Measurements from ENCODE around the gene ZFAND3.

GRCh38 chr6:37794825-37795224 lies 24.7 kb upstream of the ZFAND3 start:
- TF ChIP-seq, protein P1, sequence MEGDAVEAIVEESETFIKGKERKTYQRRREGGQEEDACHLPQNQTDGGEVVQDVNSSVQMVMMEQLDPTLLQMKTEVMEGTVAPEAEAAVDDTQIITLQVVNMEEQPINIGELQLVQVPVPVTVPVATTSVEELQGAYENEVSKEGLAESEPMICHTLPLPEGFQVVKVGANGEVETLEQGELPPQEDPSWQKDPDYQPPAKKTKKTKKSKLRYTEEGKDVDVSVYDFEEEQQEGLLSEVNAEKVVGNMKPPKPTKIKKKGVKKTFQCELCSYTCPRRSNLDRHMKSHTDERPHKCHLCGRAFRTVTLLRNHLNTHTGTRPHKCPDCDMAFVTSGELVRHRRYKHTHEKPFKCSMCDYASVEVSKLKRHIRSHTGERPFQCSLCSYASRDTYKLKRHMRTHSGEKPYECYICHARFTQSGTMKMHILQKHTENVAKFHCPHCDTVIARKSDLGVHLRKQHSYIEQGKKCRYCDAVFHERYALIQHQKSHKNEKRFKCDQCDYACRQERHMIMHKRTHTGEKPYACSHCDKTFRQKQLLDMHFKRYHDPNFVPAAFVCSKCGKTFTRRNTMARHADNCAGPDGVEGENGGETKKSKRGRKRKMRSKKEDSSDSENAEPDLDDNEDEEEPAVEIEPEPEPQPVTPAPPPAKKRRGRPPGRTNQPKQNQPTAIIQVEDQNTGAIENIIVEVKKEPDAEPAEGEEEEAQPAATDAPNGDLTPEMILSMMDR (IDR thresholded peaks at IDR 0.05; ENCODE audit: extremely low read depth in 1 of 2, insufficient read depth in 1 of 2, low read depth in 1 of 2, low read length in 2 of 2) = no peak
- no peak for TF ChIP-seq POLR2A (IDR thresholded peaks at IDR 0.05; ENCODE audit: low read depth, low read length)
- no peak for TF ChIP-seq POLR2AphosphoS5 (IDR thresholded peaks at IDR 0.05; ENCODE audit: insufficient read depth, low read depth, low read length)
- TF ChIP-seq EZH2 (IDR thresholded peaks at IDR 0.05; ENCODE audit: borderline replicate concordance, low read depth, low read length, severe bottlenecking) = no peak
- no peak for TF ChIP-seq FOS (IDR thresholded peaks at IDR 0.05; ENCODE audit: borderline replicate concordance, insufficient read depth, low read length)
- TF ChIP-seq GATA2 (IDR thresholded peaks at IDR 0.05; ENCODE audit: insufficient read depth, insufficient read length, low read depth, low read length) = no peak
